K562 (cell line): ENCODE data around the gene CDC42SE2.

Source experiments
- FOXJ3 ChIP-seq: sonication (generic); formaldehyde crosslinking; IDR thresholded peaks from 2 replicates; pipeline ENCODE4 v1.4.0; 2020; ENCODE audit warnings: mild to moderate bottlenecking, missing genetic modification reagents
- GATAD2B ChIP-seq: fragments of 450-650 bp; IDR thresholded peaks from 2 replicates; pipeline ENCODE4 v1.6.1; 2017; ENCODE audit warnings: mild to moderate bottlenecking, borderline replicate concordance
- MEF2D ChIP-seq: conservative IDR thresholded peaks from 2 replicates; pipeline ENCODE4 v1.6.1; 2016; ENCODE audit warnings: low read depth, missing genetic modification characterization, missing compliant biosample characterization
- SETDB1 ChIP-seq: IDR thresholded peaks from one replicate; pipeline ENCODE4 v1.6.1; 2012; ENCODE audit warnings: low read length, control low read depth, inconsistent platforms
- SP2 ChIP-seq: IDR thresholded peaks from 2 replicates; pipeline ENCODE4 v1.6.1; 2011; ENCODE audit warnings: mild to moderate bottlenecking, low read depth, low read length, moderate library complexity; ENCODE audit not compliant: poor library complexity, severe bottlenecking; ENCODE audit errors: extremely low read depth
- SRSF9 ChIP-seq: fragments of 200-400 bp; formaldehyde crosslinking; IDR thresholded peaks from 2 replicates; pipeline ENCODE4 v1.6.1; 2017; ENCODE audit warnings: low read depth, low read length, borderline replicate concordance
- ZNF274 ChIP-seq: IDR thresholded peaks from 2 replicates; pipeline ENCODE4 v1.6.1; 2011; ENCODE audit warnings: low read depth, mild to moderate bottlenecking, low read length, moderate library complexity, borderline replicate concordance
- TF ChIP-seq, protein P1 (sequence below), 3 experiments: IDR thresholded peaks in 2 of 3; conservative IDR thresholded peaks in 1 of 3; 2 replicates each; pipeline ENCODE4 v1.5.1; 2011 to 2012; ENCODE audit warnings: low read length in 3 of 3, mild to moderate bottlenecking in 3 of 3, control low read depth in 2 of 3, improper control_type of control experiment in 1 of 3, inconsistent platforms in 1 of 3, low read depth in 1 of 3, mixed read lengths in 1 of 3, moderate library complexity in 1 of 3; ENCODE audit not compliant: insufficient read depth in 2 of 3
- TF ChIP-seq, protein P2 (sequence below): sonication (generic); formaldehyde crosslinking; IDR thresholded peaks from 2 replicates; pipeline ENCODE4 v1.8.1; 2023; ENCODE audit warnings: mild to moderate bottlenecking, missing genetic modification reagents, moderate library complexity

DNA sequence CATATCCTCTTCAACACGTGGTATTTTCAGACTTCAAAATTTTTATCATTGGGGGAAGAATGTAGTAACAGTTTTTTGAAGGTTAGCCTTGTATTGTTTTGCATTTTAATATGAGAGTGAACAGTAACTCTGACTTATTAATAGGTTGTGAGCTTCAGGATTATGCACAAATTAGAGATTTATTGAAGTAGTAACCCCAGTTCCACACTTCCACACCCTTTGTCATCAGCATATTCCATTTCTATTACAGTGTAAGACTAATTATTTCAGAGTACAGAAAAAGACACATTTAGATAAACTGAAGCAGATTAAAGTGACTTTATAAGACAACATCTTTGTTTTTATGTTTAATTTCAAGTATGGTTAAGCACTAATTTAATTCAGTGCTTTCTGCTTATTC is 105.7 kb downstream of the CDC42SE2 start:
- TF ChIP-seq ZNF274 (no peak), SETDB1 (no peak), FOXJ3 (CRISPR knock-in tag) (no peak), GATAD2B (no peak), SP2 (no peak), SRSF9 (no peak), MEF2D (tag) (no peak)
- TF ChIP-seq, protein P1, sequence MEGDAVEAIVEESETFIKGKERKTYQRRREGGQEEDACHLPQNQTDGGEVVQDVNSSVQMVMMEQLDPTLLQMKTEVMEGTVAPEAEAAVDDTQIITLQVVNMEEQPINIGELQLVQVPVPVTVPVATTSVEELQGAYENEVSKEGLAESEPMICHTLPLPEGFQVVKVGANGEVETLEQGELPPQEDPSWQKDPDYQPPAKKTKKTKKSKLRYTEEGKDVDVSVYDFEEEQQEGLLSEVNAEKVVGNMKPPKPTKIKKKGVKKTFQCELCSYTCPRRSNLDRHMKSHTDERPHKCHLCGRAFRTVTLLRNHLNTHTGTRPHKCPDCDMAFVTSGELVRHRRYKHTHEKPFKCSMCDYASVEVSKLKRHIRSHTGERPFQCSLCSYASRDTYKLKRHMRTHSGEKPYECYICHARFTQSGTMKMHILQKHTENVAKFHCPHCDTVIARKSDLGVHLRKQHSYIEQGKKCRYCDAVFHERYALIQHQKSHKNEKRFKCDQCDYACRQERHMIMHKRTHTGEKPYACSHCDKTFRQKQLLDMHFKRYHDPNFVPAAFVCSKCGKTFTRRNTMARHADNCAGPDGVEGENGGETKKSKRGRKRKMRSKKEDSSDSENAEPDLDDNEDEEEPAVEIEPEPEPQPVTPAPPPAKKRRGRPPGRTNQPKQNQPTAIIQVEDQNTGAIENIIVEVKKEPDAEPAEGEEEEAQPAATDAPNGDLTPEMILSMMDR (IDR thresholded peaks at IDR 0.05 in 2 of 3, conservative IDR thresholded peaks at IDR 0.05 in 1 of 3; ENCODE audit: insufficient read depth in 2 of 3, low read depth in 1 of 3, low read length in 3 of 3), result no peak
- TF ChIP-seq, protein P2, sequence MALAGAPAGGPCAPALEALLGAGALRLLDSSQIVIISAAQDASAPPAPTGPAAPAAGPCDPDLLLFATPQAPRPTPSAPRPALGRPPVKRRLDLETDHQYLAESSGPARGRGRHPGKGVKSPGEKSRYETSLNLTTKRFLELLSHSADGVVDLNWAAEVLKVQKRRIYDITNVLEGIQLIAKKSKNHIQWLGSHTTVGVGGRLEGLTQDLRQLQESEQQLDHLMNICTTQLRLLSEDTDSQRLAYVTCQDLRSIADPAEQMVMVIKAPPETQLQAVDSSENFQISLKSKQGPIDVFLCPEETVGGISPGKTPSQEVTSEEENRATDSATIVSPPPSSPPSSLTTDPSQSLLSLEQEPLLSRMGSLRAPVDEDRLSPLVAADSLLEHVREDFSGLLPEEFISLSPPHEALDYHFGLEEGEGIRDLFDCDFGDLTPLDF (CRISPR knock-in tag), result no peak
